RWPE1 (cell line): ENCODE results near the gene MTSS2.

Source experiments
- CTCF ChIA-PET: fragments of 350-600 bp; sonication (Branson Sonifier 250); formaldehyde crosslinking; extraction: SDS; loops from one replicate; lab custom pipeline; 2021; lab: Yijun Ruan, JAX
- POLR2A ChIA-PET: fragments of 400-600 bp; formaldehyde crosslinking; extraction: SDS; loops from one replicate; lab custom pipeline; 2020; ENCODE audit warnings: antibody characterized with exemption; ENCODE audit not compliant: low non-redundant PET; lab: Yijun Ruan, JAX
- DNase-seq: peaks from one replicate; pipeline ENCODE4 v3.0.0; 2012; ENCODE audit warnings: low spot score
- H3K27ac ChIP-seq: fragments of 450-650 bp; 2 replicates; pipeline ENCODE4 v1.5.1; 2017
- CTCF ChIP-seq: fragments of 450-650 bp; conservative IDR thresholded peaks from 2 replicates; pipeline ENCODE4 v1.5.1; 2017; ENCODE audit warnings: low read depth, mild to moderate bottlenecking

The MTSS2 gene

GRCh38 chr16:70685938-70686375, at the start of gene MTSS2:
MTSS2 (minus strand) TSS chr16:70686053; CDS start chr16:70685791, 262 bp downstream.
- ChIA-PET POLR2A (no interaction called here), CTCF (interaction anchor here (1.4 to 2.5 kb wide), 3 partner anchors 29 to 85 kb away, joined by 5 to 19 read pairs (median 5); no protein-coding TSS in a partner anchor)
- peak; percentile 88 for DNase-seq
- no peak for TF ChIP-seq CTCF
- H3K27ac ChIP-seq = peak within 1 kb of the TSS; percentile 100

GRCh38 chr16:70735141-70735979, 49.5 kb upstream of the MTSS2 start:
- no peak for TF ChIP-seq CTCF
- CTCF ChIA-PET = interaction anchor here (1.1 kb wide), 1 partner anchor 59 kb away, joined by 4 read pairs; no protein-coding TSS in a partner anchor

GRCh38 chr16:70734522-70735095, 48.8 kb upstream of the MTSS2 start:
- DNase-seq = no peak
- ChIA-PET POLR2A (no interaction called here), CTCF (interaction anchor here (1.1 kb wide), 1 partner anchor 59 kb away, joined by 4 read pairs; no protein-coding TSS in a partner anchor)
- TF ChIP-seq CTCF = no peak
- peak overlapping the region; percentile 34; the same call in 1 of the 2 replicates for H3K27ac ChIP-seq

More at GRCh38 chr16:70735141-70735979, 49.5 kb upstream of the MTSS2 start:
- POLR2A ChIA-PET = no interaction called here
- H3K27ac ChIP-seq = peak overlapping the region; percentile 34; the same call in 1 of the 2 replicates
- no peak for DNase-seq

GRCh38 chr16:70730944-70731343, 45.1 kb upstream of the MTSS2 start:
- POLR2A ChIA-PET = no interaction called here

GRCh38 chr16:70730031-70730430, 44.2 kb upstream of the MTSS2 start:
- peak overlapping the region; percentile 16; the same call in 1 of the 2 replicates for H3K27ac ChIP-seq
- CTCF ChIA-PET = no interaction called here
- no peak for DNase-seq
- TF ChIP-seq CTCF = no peak
- POLR2A ChIA-PET = no interaction called here

More at GRCh38 chr16:70730944-70731343, 45.1 kb upstream of the MTSS2 start:
- no peak for TF ChIP-seq CTCF
- H3K27ac ChIP-seq = peak overlapping the region; percentile 40
- CTCF ChIA-PET = no interaction called here
- DNase-seq = no peak

GRCh38 chr16:70729292-70729691, 43.4 kb upstream of the MTSS2 start:
- no peak overlapping the region for H3K27ac ChIP-seq
- CTCF ChIA-PET = no interaction called here
- DNase-seq = no peak
- no peak for TF ChIP-seq CTCF
- POLR2A ChIA-PET = no interaction called here
